ENCODE measurements around the gene ACKR1.

Gene ACKR1

GRCh38 chr1:159208175-159208825 lies 3.6 kb downstream of the ACKR1 start:
- peak in 1 of 3 donors; percentile 25 for DNase-seq
- Histone ChIP-seq H3K27ac (ENCODE audit: insufficient read depth in 1 of 2, low read depth in 1 of 2, low read length in 2 of 2, poor library complexity in 1 of 2, severe bottlenecking in 2 of 2) (no peak overlapping the region), H3K27me3 (replicated peaks in 2 of 5; ENCODE audit: control insufficient read depth in 4 of 5, insufficient read depth in 5 of 5, low read length in 4 of 5) (peaks cover 3 to 19% (median 6%) of the 10 kb centered on the region in 5 experiments), H3K36me3 (ENCODE audit: control insufficient read depth in 4 of 4, insufficient read depth in 4 of 4, low read length in 3 of 4) (no peaks in the 10 kb centered on the region), H3K9me3 (ENCODE audit: control extremely low read depth in 1 of 5, control insufficient read depth in 4 of 5, insufficient read depth in 2 of 5, low read depth in 1 of 5, low read length in 4 of 5) (peaks cover 0 to 1% (median 0%) of the 10 kb centered on the region in 5 experiments), H3K4me1 (ENCODE audit: control extremely low read depth in 1 of 4, control insufficient read depth in 4 of 4, insufficient read depth in 4 of 4, low read length in 3 of 4) (peaks cover 0 to 27% (median 11%) of the 10 kb centered on the region in 4 experiments), H3K4me3 (ENCODE audit: control insufficient read depth in 1 of 7, extremely low read depth in 1 of 7, insufficient read depth in 4 of 7, low read depth in 2 of 7, low read length in 6 of 7) (no peak overlapping the region)
- WGBS (ENCODE audit: insufficient coverage), result 53% methylated on average over 4 of the region's 7 CpGs
- POLR2A ChIA-PET, result no interaction called here
- CTCF ChIA-PET, result interaction anchor here (0.9 to 18.1 kb wide), 5 partner anchors 9 to 51 kb away, joined by 3 to 230 read pairs (median 5); no protein-coding TSS in a partner anchor

- CTCF ChIA-PET, result interaction anchor here (0.6 to 18.1 kb wide), 7 partner anchors 8 to 112 kb away, joined by 3 to 230 read pairs (median 3); no protein-coding TSS in a partner anchor
- Histone ChIP-seq H3K4me1 (ENCODE audit: control extremely low read depth in 1 of 4, control insufficient read depth in 4 of 4, insufficient read depth in 4 of 4, low read length in 3 of 4) (peaks cover 0 to 20% (median 8%) of the 10 kb centered on the region in 4 experiments), H3K9me3 (ENCODE audit: control extremely low read depth in 1 of 5, control insufficient read depth in 4 of 5, insufficient read depth in 2 of 5, low read depth in 1 of 5, low read length in 4 of 5) (peaks cover 0 to 4% (median 0%) of the 10 kb centered on the region in 5 experiments), H3K4me3 (ENCODE audit: control insufficient read depth in 1 of 7, extremely low read depth in 1 of 7, insufficient read depth in 4 of 7, low read depth in 2 of 7, low read length in 6 of 7) (no peak overlapping the region), H3K36me3 (ENCODE audit: control insufficient read depth in 4 of 4, insufficient read depth in 4 of 4, low read length in 3 of 4) (no peaks in the 10 kb centered on the region), H3K27me3 (replicated peaks in 2 of 5; ENCODE audit: control insufficient read depth in 4 of 5, insufficient read depth in 5 of 5, low read length in 4 of 5) (peaks cover 3 to 19% (median 6%) of the 10 kb centered on the region in 5 experiments), H3K27ac (ENCODE audit: insufficient read depth in 1 of 2, low read depth in 1 of 2, low read length in 2 of 2, poor library complexity in 1 of 2, severe bottlenecking in 2 of 2) (no peak overlapping the region)
- 94% methylated on average over 5 of the region's 7 CpGs for WGBS (ENCODE audit: insufficient coverage)
- POLR2A ChIA-PET, result no interaction called here
- no peak for DNase-seq
Observed at GRCh38 chr1:159209061-159209460, 4.4 kb downstream of the ACKR1 start.

GRCh38 chr1:159211331-159212136 lies 6.9 kb downstream of the ACKR1 start:
- CTCF ChIA-PET, result interaction anchor here (0.5 to 18.1 kb wide), 14 partner anchors 13 to 719 kb away, joined by 3 to 230 read pairs (median 3); no protein-coding TSS in a partner anchor
- Histone ChIP-seq H3K27ac (ENCODE audit: insufficient read depth in 1 of 2, low read depth in 1 of 2, low read length in 2 of 2, poor library complexity in 1 of 2, severe bottlenecking in 2 of 2) (no peak overlapping the region), H3K9me3 (ENCODE audit: control extremely low read depth in 1 of 5, control insufficient read depth in 4 of 5, insufficient read depth in 2 of 5, low read depth in 1 of 5, low read length in 4 of 5) (peaks cover 0 to 4% (median 0%) of the 10 kb centered on the region in 5 experiments), H3K36me3 (ENCODE audit: control insufficient read depth in 4 of 4, insufficient read depth in 4 of 4, low read length in 3 of 4) (no peaks in the 10 kb centered on the region), H3K4me3 (ENCODE audit: control insufficient read depth in 1 of 7, extremely low read depth in 1 of 7, insufficient read depth in 4 of 7, low read depth in 2 of 7, low read length in 6 of 7) (no peak overlapping the region), H3K4me1 (ENCODE audit: control extremely low read depth in 1 of 4, control insufficient read depth in 4 of 4, insufficient read depth in 4 of 4, low read length in 3 of 4) (peaks cover 0 to 3% (median 0%) of the 10 kb centered on the region in 4 experiments), H3K27me3 (replicated peaks in 2 of 5; ENCODE audit: control insufficient read depth in 4 of 5, insufficient read depth in 5 of 5, low read length in 4 of 5) (peaks cover 3 to 19% (median 10%) of the 10 kb centered on the region in 5 experiments)
- 56% methylated on average over 8 of the region's 11 CpGs for WGBS (ENCODE audit: insufficient coverage)
- peak; percentile 56 to 75 (median 66) for DNase-seq
- POLR2A ChIA-PET, result no interaction called here

GRCh38 chr1:159212596-159212995 lies 7.9 kb downstream of the ACKR1 start:
- Histone ChIP-seq H3K4me1 (ENCODE audit: control extremely low read depth in 1 of 4, control insufficient read depth in 4 of 4, insufficient read depth in 4 of 4, low read length in 3 of 4) (peaks cover 0 to 3% (median 0%) of the 10 kb centered on the region in 4 experiments), H3K36me3 (ENCODE audit: control insufficient read depth in 4 of 4, insufficient read depth in 4 of 4, low read length in 3 of 4) (no peaks in the 10 kb centered on the region), H3K27ac (ENCODE audit: insufficient read depth in 1 of 2, low read depth in 1 of 2, low read length in 2 of 2, poor library complexity in 1 of 2, severe bottlenecking in 2 of 2) (no peak overlapping the region), H3K27me3 (replicated peaks in 2 of 5; ENCODE audit: control insufficient read depth in 4 of 5, insufficient read depth in 5 of 5, low read length in 4 of 5) (peaks cover 3 to 16% (median 11%) of the 10 kb centered on the region in 5 experiments), H3K9me3 (ENCODE audit: control extremely low read depth in 1 of 5, control insufficient read depth in 4 of 5, insufficient read depth in 2 of 5, low read depth in 1 of 5, low read length in 4 of 5) (peaks cover 0 to 4% (median 0%) of the 10 kb centered on the region in 5 experiments), H3K4me3 (ENCODE audit: control insufficient read depth in 1 of 7, extremely low read depth in 1 of 7, insufficient read depth in 4 of 7, low read depth in 2 of 7, low read length in 6 of 7) (no peak overlapping the region)
- DNase-seq, result no peak
- ChIA-PET CTCF (interaction anchor here (1.1 to 18.1 kb wide), 14 partner anchors 12 to 760 kb away, joined by 3 to 230 read pairs (median 6); no protein-coding TSS in a partner anchor), POLR2A (no interaction called here)
- WGBS (ENCODE audit: insufficient coverage), result 100% methylated on average over 3 of the region's 4 CpGs

GRCh38 chr1:159214149-159214760 lies 9.6 kb downstream of the ACKR1 start:
- H3K4me3 ChIP-seq (ENCODE audit: control insufficient read depth in 1 of 7, extremely low read depth in 1 of 7, insufficient read depth in 4 of 7, low read depth in 2 of 7, low read length in 6 of 7), result no peak overlapping the region
- WGBS (ENCODE audit: insufficient coverage), result 21% methylated on average over 2 of the region's 5 CpGs
- CTCF ChIA-PET, result interaction anchor here (0.6 to 18.1 kb wide), 26 partner anchors 8 to 678 kb away, joined by 3 to 230 read pairs (median 4); partner anchors contain the start of genes ACKR1 and FCER1A
- peaks cover 0 to 9% (median 0%) of the 10 kb centered on the region in 5 experiments for H3K27me3 ChIP-seq (replicated peaks in 2 of 5; ENCODE audit: control insufficient read depth in 4 of 5, insufficient read depth in 5 of 5, low read length in 4 of 5)
- H3K4me1 ChIP-seq (ENCODE audit: control extremely low read depth in 1 of 4, control insufficient read depth in 4 of 4, insufficient read depth in 4 of 4, low read length in 3 of 4), result peaks cover 0 to 3% (median 0%) of the 10 kb centered on the region in 4 experiments
- POLR2A ChIA-PET, result no interaction called here
- DNase-seq, result peak; percentile 40 to 57 (median 48)
- H3K27ac ChIP-seq (ENCODE audit: insufficient read depth in 1 of 2, low read depth in 1 of 2, low read length in 2 of 2, poor library complexity in 1 of 2, severe bottlenecking in 2 of 2), result no peak overlapping the region
- peaks cover 0 to 4% (median 0%) of the 10 kb centered on the region in 5 experiments for H3K9me3 ChIP-seq (ENCODE audit: control extremely low read depth in 1 of 5, control insufficient read depth in 4 of 5, insufficient read depth in 2 of 5, low read depth in 1 of 5, low read length in 4 of 5)
- H3K36me3 ChIP-seq (ENCODE audit: control insufficient read depth in 4 of 4, insufficient read depth in 4 of 4, low read length in 3 of 4), result no peaks in the 10 kb centered on the region

GRCh38 chr1:159218649-159219636 lies 14.3 kb downstream of the ACKR1 start:
- ChIA-PET CTCF (interaction anchor here (1.2 to 18.1 kb wide), 3 partner anchors 10 to 56 kb away, joined by 4 to 230 read pairs (median 5); no protein-coding TSS in a partner anchor), POLR2A (no interaction called here)
- H3K4me1 ChIP-seq (ENCODE audit: control extremely low read depth in 1 of 4, control insufficient read depth in 4 of 4, insufficient read depth in 4 of 4, low read length in 3 of 4), result no peaks in the 10 kb centered on the region
- no peak overlapping the region for H3K27ac ChIP-seq (ENCODE audit: insufficient read depth in 1 of 2, low read depth in 1 of 2, low read length in 2 of 2, poor library complexity in 1 of 2, severe bottlenecking in 2 of 2)
- 97% methylated on average over 13 of the region's 14 CpGs for WGBS (ENCODE audit: insufficient coverage)
- peaks cover 0 to 8% (median 0%) of the 10 kb centered on the region in 5 experiments for H3K27me3 ChIP-seq (replicated peaks in 2 of 5; ENCODE audit: control insufficient read depth in 4 of 5, insufficient read depth in 5 of 5, low read length in 4 of 5)
- H3K36me3 ChIP-seq (ENCODE audit: control insufficient read depth in 4 of 4, insufficient read depth in 4 of 4, low read length in 3 of 4), result no peaks in the 10 kb centered on the region
- no peak for DNase-seq
- H3K9me3 ChIP-seq (ENCODE audit: control extremely low read depth in 1 of 5, control insufficient read depth in 4 of 5, insufficient read depth in 2 of 5, low read depth in 1 of 5, low read length in 4 of 5), result no peaks in the 10 kb centered on the region
- no peak overlapping the region for H3K4me3 ChIP-seq (ENCODE audit: control insufficient read depth in 1 of 7, extremely low read depth in 1 of 7, insufficient read depth in 4 of 7, low read depth in 2 of 7, low read length in 6 of 7)
